Liver (tissue), 3 donors: ENCODE data around the gene TMEM108.

Source experiments
- FOXA1 ChIP-seq: IDR thresholded peaks from 2 replicates; pipeline ENCODE4 v1.6.1; 2016; ENCODE audit warnings: antibody characterized with exemption
- GABPA ChIP-seq, 2 donors: IDR thresholded peaks in 1 of 2; conservative IDR thresholded peaks in 1 of 2; 2 replicates each; pipeline ENCODE4 v1.6.1; 2016; ENCODE audit warnings: antibody characterized with exemption in 2 of 2, mild to moderate bottlenecking in 1 of 2, moderate library complexity in 1 of 2
- RAD21 ChIP-seq, 2 donors: IDR thresholded peaks; 2 replicates each; pipeline ENCODE4 v1.6.1; 2016; ENCODE audit warnings: antibody characterized with exemption in 2 of 2, mild to moderate bottlenecking in 2 of 2
- YY1 ChIP-seq: IDR thresholded peaks from 2 replicates; pipeline ENCODE4 v1.6.1; 2016; ENCODE audit warnings: antibody characterized with exemption, mild to moderate bottlenecking
- TF ChIP-seq, protein P1 (sequence below): fragments of 150-350 bp; IDR thresholded peaks from 2 replicates; pipeline ENCODE4 v1.5.1; 2017; ENCODE audit warnings: improper control_type of control experiment, low read depth, low read length; ENCODE audit not compliant: missing input control
- TF ChIP-seq, protein P2 (sequence below): IDR thresholded peaks from 2 replicates; pipeline ENCODE4 v1.6.1; 2016; ENCODE audit warnings: antibody characterized with exemption, mild to moderate bottlenecking
- donor health status: healthy.
- donor health status: healthy.

DNA sequence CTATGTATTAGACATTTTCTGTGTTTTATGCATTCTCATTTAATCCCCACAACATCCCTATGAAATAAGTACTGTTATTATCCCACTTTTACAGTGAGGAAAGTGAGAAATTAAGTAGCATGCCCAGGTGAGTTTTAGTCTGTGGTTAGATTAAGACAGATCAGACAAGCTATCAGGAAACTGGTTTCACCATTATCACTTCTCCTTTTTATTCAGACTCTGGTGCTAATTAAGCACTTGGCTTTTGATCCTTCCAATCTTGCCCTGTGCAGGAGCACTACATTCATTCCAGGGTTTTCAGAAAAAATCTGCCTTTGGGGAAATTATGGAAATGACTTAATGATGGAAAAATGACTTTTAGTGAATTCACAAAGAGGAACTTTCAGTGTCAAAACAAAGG, 115.2 kb downstream of the TMEM108 start:
- TF ChIP-seq, protein P1, sequence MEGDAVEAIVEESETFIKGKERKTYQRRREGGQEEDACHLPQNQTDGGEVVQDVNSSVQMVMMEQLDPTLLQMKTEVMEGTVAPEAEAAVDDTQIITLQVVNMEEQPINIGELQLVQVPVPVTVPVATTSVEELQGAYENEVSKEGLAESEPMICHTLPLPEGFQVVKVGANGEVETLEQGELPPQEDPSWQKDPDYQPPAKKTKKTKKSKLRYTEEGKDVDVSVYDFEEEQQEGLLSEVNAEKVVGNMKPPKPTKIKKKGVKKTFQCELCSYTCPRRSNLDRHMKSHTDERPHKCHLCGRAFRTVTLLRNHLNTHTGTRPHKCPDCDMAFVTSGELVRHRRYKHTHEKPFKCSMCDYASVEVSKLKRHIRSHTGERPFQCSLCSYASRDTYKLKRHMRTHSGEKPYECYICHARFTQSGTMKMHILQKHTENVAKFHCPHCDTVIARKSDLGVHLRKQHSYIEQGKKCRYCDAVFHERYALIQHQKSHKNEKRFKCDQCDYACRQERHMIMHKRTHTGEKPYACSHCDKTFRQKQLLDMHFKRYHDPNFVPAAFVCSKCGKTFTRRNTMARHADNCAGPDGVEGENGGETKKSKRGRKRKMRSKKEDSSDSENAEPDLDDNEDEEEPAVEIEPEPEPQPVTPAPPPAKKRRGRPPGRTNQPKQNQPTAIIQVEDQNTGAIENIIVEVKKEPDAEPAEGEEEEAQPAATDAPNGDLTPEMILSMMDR = no peak
- TF ChIP-seq, protein P2, sequence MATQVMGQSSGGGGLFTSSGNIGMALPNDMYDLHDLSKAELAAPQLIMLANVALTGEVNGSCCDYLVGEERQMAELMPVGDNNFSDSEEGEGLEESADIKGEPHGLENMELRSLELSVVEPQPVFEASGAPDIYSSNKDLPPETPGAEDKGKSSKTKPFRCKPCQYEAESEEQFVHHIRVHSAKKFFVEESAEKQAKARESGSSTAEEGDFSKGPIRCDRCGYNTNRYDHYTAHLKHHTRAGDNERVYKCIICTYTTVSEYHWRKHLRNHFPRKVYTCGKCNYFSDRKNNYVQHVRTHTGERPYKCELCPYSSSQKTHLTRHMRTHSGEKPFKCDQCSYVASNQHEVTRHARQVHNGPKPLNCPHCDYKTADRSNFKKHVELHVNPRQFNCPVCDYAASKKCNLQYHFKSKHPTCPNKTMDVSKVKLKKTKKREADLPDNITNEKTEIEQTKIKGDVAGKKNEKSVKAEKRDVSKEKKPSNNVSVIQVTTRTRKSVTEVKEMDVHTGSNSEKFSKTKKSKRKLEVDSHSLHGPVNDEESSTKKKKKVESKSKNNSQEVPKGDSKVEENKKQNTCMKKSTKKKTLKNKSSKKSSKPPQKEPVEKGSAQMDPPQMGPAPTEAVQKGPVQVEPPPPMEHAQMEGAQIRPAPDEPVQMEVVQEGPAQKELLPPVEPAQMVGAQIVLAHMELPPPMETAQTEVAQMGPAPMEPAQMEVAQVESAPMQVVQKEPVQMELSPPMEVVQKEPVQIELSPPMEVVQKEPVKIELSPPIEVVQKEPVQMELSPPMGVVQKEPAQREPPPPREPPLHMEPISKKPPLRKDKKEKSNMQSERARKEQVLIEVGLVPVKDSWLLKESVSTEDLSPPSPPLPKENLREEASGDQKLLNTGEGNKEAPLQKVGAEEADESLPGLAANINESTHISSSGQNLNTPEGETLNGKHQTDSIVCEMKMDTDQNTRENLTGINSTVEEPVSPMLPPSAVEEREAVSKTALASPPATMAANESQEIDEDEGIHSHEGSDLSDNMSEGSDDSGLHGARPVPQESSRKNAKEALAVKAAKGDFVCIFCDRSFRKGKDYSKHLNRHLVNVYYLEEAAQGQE = no peak
- no peak for TF ChIP-seq RAD21 (IDR thresholded peaks at IDR 0.05)
- no peak for TF ChIP-seq YY1
- TF ChIP-seq GABPA (IDR thresholded peaks at IDR 0.05 in 1 of 2, conservative IDR thresholded peaks at IDR 0.05 in 1 of 2) = no peak
- no peak for TF ChIP-seq FOXA1
